Glutamatergic neuron (in vitro differentiated cells): ENCODE results near the gene UPF3A. TPM values are rescaled to one million over a fixed set of nuclear protein-coding genes. Genes with fewer than 3 reads are reported as not detected.
A peak's percentile ranks its signal among the peaks of the same experiment; 100 is the strongest.

Experiments used
- DNase-seq: peaks from one replicate; pipeline ENCODE4 v3.0.0; 2022
- H3K27ac Mint-ChIP-seq: one replicate; pipeline ENCODE4 v1.8.0; 2020; ENCODE audit warnings: mild to moderate bottlenecking, mixed read lengths, inconsistent platforms; ENCODE audit not compliant: unreplicated experiment
- H3K27me3 Mint-ChIP-seq: one replicate; pipeline ENCODE4 v1.8.0; 2020; ENCODE audit warnings: mild to moderate bottlenecking, moderate library complexity, mixed read lengths, inconsistent platforms; ENCODE audit not compliant: unreplicated experiment
- H3K36me3 Mint-ChIP-seq: one replicate; pipeline ENCODE4 v1.8.0; 2020; ENCODE audit warnings: mild to moderate bottlenecking, mixed read lengths, inconsistent platforms; ENCODE audit not compliant: unreplicated experiment
- H3K4me1 Mint-ChIP-seq: one replicate; pipeline ENCODE4 v1.8.0; 2020; ENCODE audit warnings: mild to moderate bottlenecking, low read depth, mixed read lengths, inconsistent platforms; ENCODE audit not compliant: unreplicated experiment
- H3K4me3 Mint-ChIP-seq: one replicate; pipeline ENCODE4 v1.8.0; 2020; ENCODE audit warnings: mild to moderate bottlenecking, mixed read lengths, inconsistent platforms; ENCODE audit not compliant: unreplicated experiment
- H3K9me3 Mint-ChIP-seq: one replicate; pipeline ENCODE4 v1.8.0; 2020; ENCODE audit warnings: mild to moderate bottlenecking, moderate library complexity, mixed read lengths, inconsistent platforms; ENCODE audit not compliant: unreplicated experiment
- CTCF ChIP-seq: fragments of 200-600 bp; sonication (generic); IDR thresholded peaks from one replicate; pipeline ENCODE4 v1.5.0; 2021; ENCODE audit not compliant: partially characterized antibody, unreplicated experiment
- total RNA-seq: library from RNA; stranded (reverse); fragmentation: NEBNext Ultra II Directional; extraction: Animal tissue kit (Norgen Biotek cat#: 25700); gene quantifications from one replicate; pipeline ENCODE4 v1.2.1, GENCODE V29; 2021; ENCODE audit not compliant: unreplicated experiment

Gene UPF3A
- total RNA-seq, 1 donor from 2014 or later: 108 TPM

GRCh38 chr13:114235697-114236096 lies 45.7 kb upstream of the UPF3A start:
- DNase-seq: no peak

GRCh38 chr13:114236227-114236626 lies 45.2 kb upstream of the UPF3A start:
- Mint-ChIP-seq H3K4me3 (peak overlapping the region; percentile 86), H3K27ac (no peak overlapping the region), H3K27me3 (peaks cover 4% of the 10 kb centered on the region), H3K9me3 (peaks cover 3% of the 10 kb centered on the region), H3K36me3 (peaks cover 4% of the 10 kb centered on the region), H3K4me1 (peaks cover 5% of the 10 kb centered on the region)
- TF ChIP-seq CTCF: no peak
- no peak for DNase-seq

More at GRCh38 chr13:114235697-114236096, 45.7 kb upstream of the UPF3A start:
- no peak for TF ChIP-seq CTCF
- H3K4me3 Mint-ChIP-seq: peak overlapping the region; percentile 86
- peaks cover 4% of the 10 kb centered on the region for H3K36me3 Mint-ChIP-seq
- H3K9me3 Mint-ChIP-seq: peaks cover 3% of the 10 kb centered on the region
- H3K27me3 Mint-ChIP-seq: peaks cover 6% of the 10 kb centered on the region
- H3K4me1 Mint-ChIP-seq: peaks cover 5% of the 10 kb centered on the region
- H3K27ac Mint-ChIP-seq: peak overlapping the region; percentile 70

- no peak for DNase-seq
- Mint-ChIP-seq H3K4me1 (peaks cover 5% of the 10 kb centered on the region), H3K36me3 (peaks cover 4% of the 10 kb centered on the region), H3K4me3 (no peak overlapping the region), H3K27me3 (peaks cover 4% of the 10 kb centered on the region), H3K27ac (no peak overlapping the region), H3K9me3 (peaks cover 3% of the 10 kb centered on the region)
- no peak for TF ChIP-seq CTCF
Observed at GRCh38 chr13:114237415-114238112, 43.8 kb upstream of the UPF3A start.

GRCh38 chr13:114241918-114242317 lies 39.5 kb upstream of the UPF3A start:
- Mint-ChIP-seq H3K27ac (no peak overlapping the region), H3K4me3 (no peak overlapping the region), H3K36me3 (peaks cover 4% of the 10 kb centered on the region), H3K27me3 (no peaks in the 10 kb centered on the region), H3K4me1 (no peaks in the 10 kb centered on the region), H3K9me3 (no peaks in the 10 kb centered on the region)
- TF ChIP-seq CTCF: no peak
- no peak for DNase-seq

GRCh38 chr13:114243971-114244370 lies 37.4 kb upstream of the UPF3A start:
- no peak for DNase-seq
- TF ChIP-seq CTCF: no peak
- Mint-ChIP-seq H3K36me3 (no peaks in the 10 kb centered on the region), H3K27me3 (no peaks in the 10 kb centered on the region), H3K27ac (no peak overlapping the region), H3K4me3 (no peak overlapping the region), H3K4me1 (no peaks in the 10 kb centered on the region), H3K9me3 (no peaks in the 10 kb centered on the region)
